Measurements from ENCODE around the gene TICAM1.
A peak's percentile ranks its signal among the peaks of the same experiment; 100 is the strongest.
"Not testable (repeated sequence)": the region's sequence is repeated elsewhere in the genome, so short reads cannot be mapped to it uniquely, and the experiment has no call there.

The TICAM1 gene

DNA sequence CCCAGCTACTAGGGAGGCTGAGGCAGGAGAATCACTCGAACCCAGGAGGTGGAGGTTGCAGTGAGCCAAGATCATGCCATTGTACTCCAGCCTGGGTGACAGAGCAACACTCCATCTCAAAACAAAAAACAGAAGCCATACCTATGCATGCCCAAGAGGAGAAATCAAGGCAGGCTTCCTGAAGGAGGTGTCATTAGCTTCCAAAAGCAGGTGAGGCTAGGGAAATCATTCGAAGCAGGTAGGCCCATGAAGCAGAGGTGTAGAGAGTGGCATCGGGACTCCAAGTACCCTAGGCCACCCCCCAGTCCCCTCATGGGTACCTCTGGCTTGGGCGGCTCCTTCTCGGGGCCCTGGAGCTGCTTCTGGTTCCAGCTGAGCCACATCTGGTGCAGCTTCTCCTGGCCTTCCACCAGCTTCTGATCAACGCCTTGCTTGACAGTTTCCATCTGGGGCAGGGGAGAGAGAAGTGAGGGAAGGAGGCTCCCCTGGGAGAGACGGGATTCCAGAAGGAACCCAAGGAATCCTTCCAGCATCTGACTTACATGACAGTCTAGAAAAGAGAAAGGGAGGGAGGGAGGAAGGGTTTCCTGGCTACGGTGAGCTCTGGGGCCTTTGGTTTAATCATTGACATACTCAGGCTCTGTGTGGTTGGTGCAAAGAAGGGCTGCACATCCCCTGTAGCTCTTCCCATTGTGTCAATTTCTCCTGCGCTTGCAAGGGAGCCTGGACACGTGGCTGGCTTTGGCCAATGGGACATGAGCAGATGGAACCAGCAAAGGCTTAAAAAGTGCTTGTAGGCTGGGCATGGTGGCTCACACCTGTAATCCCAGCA lies 13.1 kb upstream of the TICAM1 start:
- Histone ChIP-seq H3K27me3 (ENCODE audit: insufficient read depth, low read length) (no peaks in the 10 kb centered on the region), H3K27ac (ENCODE audit: low read depth, low read length) (no peak overlapping the region), H3K4me3 (ENCODE audit: low read length) (no peak overlapping the region), H3K9ac (ENCODE audit: low read depth, low read length) (no peak overlapping the region), H3K9me3 (ENCODE audit: insufficient read depth, low read depth, low read length) (no peaks in the 10 kb centered on the region), H3K4me1 (ENCODE audit: insufficient read depth, low read length) (no peaks in the 10 kb centered on the region), H3K36me3 (ENCODE audit: insufficient read depth, low read length) (peaks cover 61% of the 10 kb centered on the region)
- 94% methylated on average over 10 of the region's 10 CpGs for WGBS

DNA sequence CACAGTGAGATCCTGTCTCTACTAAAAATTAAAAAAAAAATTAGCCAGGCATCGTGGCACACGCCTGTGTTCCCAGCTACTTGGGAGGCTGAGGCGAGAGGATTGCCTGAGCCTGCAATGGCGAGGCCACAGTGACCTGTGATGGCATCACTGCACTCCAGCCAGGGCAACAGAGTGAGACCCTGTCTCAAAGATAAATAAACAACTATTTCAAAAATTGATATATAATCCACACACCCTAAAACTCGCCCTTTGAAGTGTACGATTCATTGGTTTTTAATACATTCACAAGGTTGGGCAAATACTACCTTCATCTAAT lies 12.1 kb upstream of the TICAM1 start:
- H3K27me3 ChIP-seq (ENCODE audit: insufficient read depth, low read length), result no peaks in the 10 kb centered on the region
- no peak overlapping the region for H3K27ac ChIP-seq (ENCODE audit: low read depth, low read length)
- H3K9me3 ChIP-seq (ENCODE audit: insufficient read depth, low read depth, low read length), result no peaks in the 10 kb centered on the region
- H3K36me3 ChIP-seq (ENCODE audit: insufficient read depth, low read length), result peaks cover 62% of the 10 kb centered on the region
- H3K4me3 ChIP-seq (ENCODE audit: low read length), result no peak overlapping the region
- H3K4me1 ChIP-seq (ENCODE audit: insufficient read depth, low read length), result no peaks in the 10 kb centered on the region
- H3K9ac ChIP-seq (ENCODE audit: low read depth, low read length), result no peak overlapping the region
- WGBS, result 97% methylated on average over 6 of the region's 6 CpGs

DNA sequence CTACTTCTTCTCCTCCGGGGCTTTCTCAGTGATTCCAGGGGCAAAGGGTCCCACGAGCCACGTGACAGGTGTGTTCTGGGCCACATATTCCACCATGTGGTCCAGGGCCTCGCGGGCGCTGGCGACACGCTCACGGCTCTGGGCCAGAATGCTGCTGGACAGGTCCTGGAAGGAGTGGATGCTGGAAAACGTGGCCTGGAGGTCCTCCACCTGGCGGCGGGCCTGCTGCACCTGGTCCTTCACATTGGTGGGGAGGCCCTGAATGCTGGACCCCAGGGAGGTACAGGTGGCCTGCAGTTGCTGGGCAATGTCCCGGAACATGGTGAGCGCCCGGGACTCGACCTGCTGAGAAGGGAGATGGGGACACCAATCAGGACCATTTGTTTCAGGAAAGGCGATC lies 7.7 kb upstream of the TICAM1 start:
- Histone ChIP-seq H3K36me3 (ENCODE audit: insufficient read depth, low read length) (peaks cover 38% of the 10 kb centered on the region), H3K4me1 (ENCODE audit: insufficient read depth, low read length) (no peaks in the 10 kb centered on the region), H3K27ac (ENCODE audit: low read depth, low read length) (no peak overlapping the region), H3K9me3 (ENCODE audit: insufficient read depth, low read depth, low read length) (no peaks in the 10 kb centered on the region), H3K4me3 (ENCODE audit: low read length) (no peak overlapping the region), H3K27me3 (ENCODE audit: insufficient read depth, low read length) (no peaks in the 10 kb centered on the region), H3K9ac (ENCODE audit: low read depth, low read length) (no peak overlapping the region)
- 95% methylated on average over 17 of the region's 17 CpGs for WGBS

DNA sequence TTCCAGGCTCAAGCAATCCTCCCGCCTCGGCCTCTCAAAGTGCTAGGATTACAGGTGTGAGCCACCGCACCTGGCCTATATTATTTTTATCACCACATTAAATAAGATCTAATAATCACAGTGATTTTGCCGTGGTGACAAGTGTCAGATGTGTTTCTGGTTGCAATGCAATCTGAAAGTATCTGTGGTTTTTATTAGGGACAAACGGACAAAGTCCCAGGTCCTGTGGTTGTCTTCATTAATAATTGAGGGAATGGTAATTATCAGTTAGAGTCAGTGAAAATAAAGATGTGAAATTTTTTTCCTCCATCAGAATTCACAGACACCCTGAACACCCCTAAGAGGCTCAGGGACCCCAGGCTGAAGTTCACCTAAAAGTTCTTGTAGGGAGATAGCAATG lies 1.3 kb upstream of the TICAM1 start:
- H3K27me3 ChIP-seq (ENCODE audit: insufficient read depth, low read length), result peaks cover 17% of the 10 kb centered on the region
- H3K27ac ChIP-seq (ENCODE audit: low read depth, low read length), result no peak overlapping the region
- H3K9ac ChIP-seq (ENCODE audit: low read depth, low read length), result no peak overlapping the region
- 93% methylated on average over 5 of the region's 5 CpGs for WGBS
- H3K4me3 ChIP-seq (ENCODE audit: low read length), result no peak overlapping the region
- H3K36me3 ChIP-seq (ENCODE audit: insufficient read depth, low read length), result peaks cover 5% of the 10 kb centered on the region
- H3K9me3 ChIP-seq (ENCODE audit: insufficient read depth, low read depth, low read length), result no peaks in the 10 kb centered on the region
- no peaks in the 10 kb centered on the region for H3K4me1 ChIP-seq (ENCODE audit: insufficient read depth, low read length)

DNA sequence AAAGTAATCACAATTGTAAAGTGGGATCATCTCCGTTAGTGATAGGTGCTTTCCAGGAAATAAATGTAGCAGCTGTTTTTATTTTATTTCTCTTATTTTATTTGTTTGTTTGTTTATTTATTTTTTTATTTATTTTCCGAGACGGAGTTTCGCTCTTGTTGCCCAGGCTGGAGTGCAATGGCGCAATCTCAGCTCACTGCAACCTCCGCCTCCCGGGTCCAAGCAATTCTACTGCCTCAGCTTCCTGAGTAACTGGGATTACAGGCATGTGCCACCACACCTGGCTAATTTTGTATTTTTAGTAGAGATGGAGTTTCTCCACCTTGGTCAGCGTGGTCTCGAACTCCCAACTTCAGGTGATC lies 448 bp upstream of the TICAM1 start:
- H3K9ac ChIP-seq (ENCODE audit: low read depth, low read length), result peak overlapping the region; percentile 74
- peak overlapping the region; percentile 71 for H3K4me3 ChIP-seq (ENCODE audit: low read length)
- H3K36me3 ChIP-seq (ENCODE audit: insufficient read depth, low read length); H3K9me3 ChIP-seq (ENCODE audit: insufficient read depth, low read depth, low read length); H3K27ac ChIP-seq (ENCODE audit: low read depth, low read length); H3K4me1 ChIP-seq (ENCODE audit: insufficient read depth, low read length): not testable (repeated sequence)
- WGBS, result 88% methylated on average over 9 of the region's 9 CpGs
- peaks cover 17% of the 10 kb centered on the region for H3K27me3 ChIP-seq (ENCODE audit: insufficient read depth, low read length)

DNA sequence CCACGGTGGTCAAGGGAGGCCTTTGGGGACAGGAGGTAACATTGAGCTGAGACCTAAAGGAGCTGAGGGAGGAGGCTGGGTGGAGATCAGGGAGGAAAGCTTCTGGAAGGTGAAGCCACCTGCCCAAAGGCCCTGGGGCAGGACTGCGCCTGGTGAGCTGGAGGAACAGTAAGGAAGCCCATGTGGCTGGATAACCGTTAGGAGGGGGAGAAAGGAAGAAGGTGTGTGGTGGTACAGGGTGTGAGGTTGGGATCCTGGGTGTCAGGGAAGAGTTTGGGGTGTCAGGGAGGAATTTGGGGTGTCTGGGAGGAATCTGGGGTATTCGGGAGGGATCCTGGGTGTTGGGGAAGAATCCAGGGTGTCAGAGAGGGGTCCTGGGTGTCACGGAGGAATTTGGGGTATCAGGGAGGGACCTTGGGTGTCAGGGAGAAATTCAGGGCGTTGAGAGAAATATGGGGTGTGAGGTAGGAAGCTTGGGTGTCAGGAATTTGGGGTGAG lies 695 bp downstream of the TICAM1 start:
- no peaks in the 10 kb centered on the region for H3K36me3 ChIP-seq (ENCODE audit: insufficient read depth, low read length)
- no peak overlapping the region for H3K27ac ChIP-seq (ENCODE audit: low read depth, low read length)
- H3K27me3 ChIP-seq (ENCODE audit: insufficient read depth, low read length), result peaks cover 17% of the 10 kb centered on the region
- H3K4me3 ChIP-seq (ENCODE audit: low read length), result no peak overlapping the region
- no peak overlapping the region for H3K9ac ChIP-seq (ENCODE audit: low read depth, low read length)
- 84% methylated on average over 6 of the region's 6 CpGs for WGBS
- no peaks in the 10 kb centered on the region for H3K9me3 ChIP-seq (ENCODE audit: insufficient read depth, low read depth, low read length)
- H3K4me1 ChIP-seq (ENCODE audit: insufficient read depth, low read length), result no peaks in the 10 kb centered on the region

DNA sequence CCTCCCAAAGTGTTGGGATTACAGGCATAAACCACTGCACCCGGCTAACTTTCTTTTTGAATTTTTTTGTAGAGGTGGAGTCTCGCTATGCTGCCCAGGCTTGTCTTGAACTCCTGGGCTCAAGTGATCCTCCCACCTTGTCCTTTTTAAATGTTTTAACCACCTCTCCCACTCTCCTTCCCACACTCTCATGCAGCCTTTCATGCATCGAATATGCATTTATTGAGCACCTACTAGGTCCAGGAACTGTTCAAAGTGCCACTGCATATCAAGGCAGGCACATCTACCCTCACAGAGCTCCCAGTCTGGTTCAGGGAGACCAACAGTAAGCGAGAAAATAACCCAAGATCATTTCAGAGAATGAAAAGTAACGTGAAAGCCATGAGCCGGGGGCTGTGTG lies 1.2 kb downstream of the TICAM1 start:
- H3K36me3 ChIP-seq (ENCODE audit: insufficient read depth, low read length), result no peaks in the 10 kb centered on the region
- 90% methylated on average over 6 of the region's 6 CpGs for WGBS
- H3K9ac ChIP-seq (ENCODE audit: low read depth, low read length), result no peak overlapping the region
- H3K9me3 ChIP-seq (ENCODE audit: insufficient read depth, low read depth, low read length), result no peaks in the 10 kb centered on the region
- H3K27me3 ChIP-seq (ENCODE audit: insufficient read depth, low read length), result peaks cover 17% of the 10 kb centered on the region
- H3K4me1 ChIP-seq (ENCODE audit: insufficient read depth, low read length), result no peaks in the 10 kb centered on the region
- H3K27ac ChIP-seq (ENCODE audit: low read depth, low read length), result no peak overlapping the region
- no peak overlapping the region for H3K4me3 ChIP-seq (ENCODE audit: low read length)

DNA sequence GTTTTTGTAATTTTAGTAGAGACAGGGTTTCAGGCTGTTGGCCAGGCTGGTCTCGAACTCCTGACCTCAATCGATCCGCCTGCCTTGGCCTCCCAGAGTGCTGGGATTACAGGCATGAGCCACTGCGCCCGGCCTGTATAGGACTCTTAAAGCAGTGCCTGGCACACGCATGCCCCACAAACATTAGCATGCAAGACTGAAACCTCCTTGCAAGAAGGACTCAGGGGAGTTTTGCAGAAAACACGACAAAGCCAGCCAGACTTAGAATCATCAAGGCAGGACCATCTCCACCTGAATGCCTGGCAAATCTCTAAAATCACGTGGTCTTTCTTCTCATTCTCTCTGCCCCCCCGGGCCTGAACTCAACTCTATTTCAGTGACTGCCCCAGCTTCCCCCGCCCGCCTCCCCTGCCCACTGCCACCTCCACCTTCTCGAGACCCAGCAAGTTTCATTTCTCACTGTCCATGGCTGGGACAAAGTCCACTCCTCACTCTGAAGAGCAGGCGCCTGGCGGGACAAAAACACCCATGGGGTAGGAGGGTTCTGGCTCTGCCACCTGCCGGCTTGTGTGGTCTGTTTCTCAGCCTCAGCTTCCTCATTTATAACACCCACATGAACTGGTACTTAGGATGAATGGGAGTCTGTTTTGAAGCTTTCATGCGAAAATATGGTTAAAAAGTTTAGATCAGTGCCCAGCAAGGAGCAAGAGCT lies 2.4 kb downstream of the TICAM1 start:
- Histone ChIP-seq H3K27me3 (ENCODE audit: insufficient read depth, low read length) (peaks cover 17% of the 10 kb centered on the region), H3K36me3 (ENCODE audit: insufficient read depth, low read length) (no peaks in the 10 kb centered on the region), H3K4me1 (ENCODE audit: insufficient read depth, low read length) (no peaks in the 10 kb centered on the region), H3K27ac (ENCODE audit: low read depth, low read length) (no peak overlapping the region), H3K9me3 (ENCODE audit: insufficient read depth, low read depth, low read length) (no peaks in the 10 kb centered on the region), H3K4me3 (ENCODE audit: low read length) (no peak overlapping the region), H3K9ac (ENCODE audit: low read depth, low read length) (no peak overlapping the region)
- WGBS, result 82% methylated on average over 14 of the region's 16 CpGs

DNA sequence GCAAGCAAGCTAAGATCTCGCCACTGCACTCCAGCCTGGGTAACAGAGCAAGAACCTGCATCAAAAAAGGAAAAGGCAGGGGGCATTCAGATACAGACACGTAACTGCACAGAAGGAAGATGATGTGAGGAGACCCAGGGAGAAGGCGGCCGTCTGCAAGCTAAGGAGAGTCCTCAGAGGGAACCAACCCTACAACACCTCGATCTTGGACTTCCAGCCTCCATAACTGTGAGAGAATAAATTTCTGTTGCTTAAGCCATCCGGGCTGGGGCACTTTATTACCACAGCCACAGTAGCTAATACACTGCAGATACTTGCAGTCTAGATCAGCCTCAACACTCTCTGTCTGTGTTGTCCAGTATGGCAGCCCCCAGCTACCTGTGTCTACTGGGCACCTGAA lies 7.9 kb downstream of the TICAM1 start:
- no peaks in the 10 kb centered on the region for H3K9me3 ChIP-seq (ENCODE audit: insufficient read depth, low read depth, low read length)
- H3K36me3 ChIP-seq (ENCODE audit: insufficient read depth, low read length), result no peaks in the 10 kb centered on the region
- WGBS, result 82% methylated on average over 6 of the region's 6 CpGs
- H3K27me3 ChIP-seq (ENCODE audit: insufficient read depth, low read length), result no peaks in the 10 kb centered on the region
- no peak overlapping the region for H3K9ac ChIP-seq (ENCODE audit: low read depth, low read length)
- H3K27ac ChIP-seq (ENCODE audit: low read depth, low read length), result no peak overlapping the region
- H3K4me3 ChIP-seq (ENCODE audit: low read length), result no peak overlapping the region
- no peaks in the 10 kb centered on the region for H3K4me1 ChIP-seq (ENCODE audit: insufficient read depth, low read length)

DNA sequence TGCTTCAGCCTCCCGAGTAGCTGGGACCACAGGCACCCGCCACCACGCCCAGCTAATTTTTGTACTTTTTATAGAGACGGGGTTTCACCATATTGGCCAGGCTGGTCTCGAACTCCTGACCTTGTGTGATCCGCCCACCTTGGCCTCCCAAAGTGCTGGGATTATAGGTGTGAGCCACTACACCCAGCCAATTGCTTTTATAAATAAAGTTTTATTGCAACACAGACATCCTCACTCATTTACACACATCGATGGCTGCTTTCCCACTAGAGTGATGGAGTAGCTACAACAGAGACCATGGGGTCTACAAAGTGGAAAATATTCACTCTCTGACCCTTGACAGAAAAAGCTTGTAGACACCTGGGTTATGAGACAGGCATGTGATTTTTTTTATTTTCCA lies 9.2 kb downstream of the TICAM1 start:
- not testable (repeated sequence) for H3K4me3 ChIP-seq (ENCODE audit: low read length)

DNA sequence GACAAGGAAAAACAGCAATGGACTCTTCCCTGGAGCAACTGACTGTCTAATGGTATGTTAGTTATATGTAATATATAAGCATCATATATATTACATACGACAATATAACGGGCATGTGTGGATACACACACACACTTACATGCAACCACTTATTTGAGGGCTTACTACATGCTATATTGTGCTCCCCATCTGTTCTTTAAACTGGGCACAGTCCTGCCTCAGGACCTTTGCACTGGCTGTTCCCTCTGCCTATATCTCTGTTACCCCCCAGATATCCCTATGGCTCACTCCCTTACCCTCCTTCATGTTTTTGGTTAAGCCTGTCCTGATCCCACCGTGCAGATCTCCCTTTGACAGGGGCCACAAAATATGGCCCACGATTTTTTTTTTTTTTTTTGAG lies 10.2 kb downstream of the TICAM1 start:
- H3K9me3 ChIP-seq (ENCODE audit: insufficient read depth, low read depth, low read length), result no peaks in the 10 kb centered on the region
- H3K4me1 ChIP-seq (ENCODE audit: insufficient read depth, low read length), result no peaks in the 10 kb centered on the region
- no peak overlapping the region for H3K27ac ChIP-seq (ENCODE audit: low read depth, low read length)
- H3K9ac ChIP-seq (ENCODE audit: low read depth, low read length), result no peak overlapping the region
- 81% methylated on average over 4 of the region's 4 CpGs for WGBS
- peaks cover 6% of the 10 kb centered on the region for H3K27me3 ChIP-seq (ENCODE audit: insufficient read depth, low read length)
- no peaks in the 10 kb centered on the region for H3K36me3 ChIP-seq (ENCODE audit: insufficient read depth, low read length)
- H3K4me3 ChIP-seq (ENCODE audit: low read length), result no peak overlapping the region

More for the DNA sequence above, 9.2 kb downstream of the TICAM1 start:
- H3K27ac ChIP-seq (ENCODE audit: low read depth, low read length); H3K27me3 ChIP-seq (ENCODE audit: insufficient read depth, low read length); H3K9me3 ChIP-seq (ENCODE audit: insufficient read depth, low read depth, low read length); H3K4me1 ChIP-seq (ENCODE audit: insufficient read depth, low read length); H3K9ac ChIP-seq (ENCODE audit: low read depth, low read length); H3K36me3 ChIP-seq (ENCODE audit: insufficient read depth, low read length): not testable (repeated sequence)
- 96% methylated on average over 7 of the region's 7 CpGs for WGBS

Measured in HUES64 (cell line).